Esophagus (tissue), 2 donors: ENCODE data around the gene ISOC1. TPM values are rescaled to one million over a fixed set of nuclear protein-coding genes. Genes with fewer than 3 reads are reported as not detected.

Experiments used
- H3K27ac ChIP-seq, 2 donors: one replicate each; pipeline ENCODE4 v1.5.1; 2013; ENCODE audit warnings: low read depth in 2 of 2, mild to moderate bottlenecking in 2 of 2, inconsistent platforms in 1 of 2, low read length in 1 of 2, moderate library complexity in 1 of 2
- H3K27me3 ChIP-seq, 2 donors: one replicate each; pipeline ENCODE4 v1.6.1; 2013; ENCODE audit warnings: low read length in 2 of 2, control low read depth in 1 of 2, mild to moderate bottlenecking in 1 of 2; ENCODE audit not compliant: insufficient read depth in 2 of 2, control insufficient read depth in 1 of 2
- H3K36me3 ChIP-seq, 2 donors: one replicate each; pipeline ENCODE4 v1.6.1; 2013; ENCODE audit warnings: low read length in 1 of 2; ENCODE audit not compliant: control insufficient read depth in 2 of 2, insufficient read depth in 2 of 2
- H3K4me1 ChIP-seq, 2 donors: one replicate each; pipeline ENCODE4 v1.6.1; 2013; ENCODE audit warnings: low read length in 1 of 2; ENCODE audit not compliant: control insufficient read depth in 2 of 2, insufficient read depth in 2 of 2
- H3K4me3 ChIP-seq, 2 donors: one replicate each; pipeline ENCODE4 v1.5.1; 2013; ENCODE audit warnings: low read length in 2 of 2, mild to moderate bottlenecking in 2 of 2, low read depth in 1 of 2, moderate library complexity in 1 of 2
- H3K9me3 ChIP-seq, 2 donors: one replicate each; pipeline ENCODE4 v1.6.1; 2013; ENCODE audit warnings: mild to moderate bottlenecking in 2 of 2, low read depth in 1 of 2, low read length in 1 of 2, moderate library complexity in 1 of 2; ENCODE audit not compliant: control insufficient read depth in 2 of 2, insufficient read depth in 1 of 2
- WGBS, 2 donors: extraction: QIAGEN DNeasy Blood & Tissue Kit; methylation state at CpG; one replicate each; pipeline ENCODE4 v1.1.7; 2013; 5-methylcytosine and 5-hydroxymethylcytosine counted together
- polyA plus RNA-seq, 2 donors: library from polyadenylated mRNA; stranded (reverse); fragments of 200-250 nt; gene quantifications; one replicate each; pipeline ENCODE4 v1.2.3, GENCODE V29; 2013
- donor health status: healthy with polysubstance abuse.
- donor health status: Bipolar disorder and iron deficiency.

Gene ISOC1
- polyA plus RNA-seq, 2 donors = 15.4 to 22.7 TPM

DNA sequence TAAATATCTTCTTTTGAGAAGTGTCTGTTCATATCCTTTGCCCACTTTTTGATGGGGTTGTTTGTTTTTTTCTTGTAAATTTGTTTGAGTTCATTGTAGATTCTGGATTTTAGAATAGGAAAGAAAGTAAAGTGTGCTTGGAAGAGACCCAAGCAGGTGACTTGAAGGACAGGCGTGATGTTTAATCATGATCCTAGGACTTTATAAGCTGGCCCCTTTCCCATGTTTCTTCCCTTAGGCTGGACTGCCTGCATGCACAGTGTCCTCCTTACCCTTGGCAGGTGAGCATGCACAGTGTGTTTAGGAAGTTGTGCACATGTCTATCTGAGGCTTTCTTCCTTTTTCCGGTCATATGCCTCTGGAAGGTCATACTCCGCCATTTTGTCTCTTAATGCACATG is 61.3 kb downstream of the ISOC1 start:
- Histone ChIP-seq H3K27me3 (no peaks in the 10 kb centered on the region), H3K4me3 (no peak overlapping the region), H3K36me3 (no peaks in the 10 kb centered on the region), H3K4me1 (no peaks in the 10 kb centered on the region), H3K27ac (no peak overlapping the region), H3K9me3 (no peaks in the 10 kb centered on the region)
- WGBS, 2 donors = 85 to 89% methylated on average over 3 of the region's 3 CpGs

DNA sequence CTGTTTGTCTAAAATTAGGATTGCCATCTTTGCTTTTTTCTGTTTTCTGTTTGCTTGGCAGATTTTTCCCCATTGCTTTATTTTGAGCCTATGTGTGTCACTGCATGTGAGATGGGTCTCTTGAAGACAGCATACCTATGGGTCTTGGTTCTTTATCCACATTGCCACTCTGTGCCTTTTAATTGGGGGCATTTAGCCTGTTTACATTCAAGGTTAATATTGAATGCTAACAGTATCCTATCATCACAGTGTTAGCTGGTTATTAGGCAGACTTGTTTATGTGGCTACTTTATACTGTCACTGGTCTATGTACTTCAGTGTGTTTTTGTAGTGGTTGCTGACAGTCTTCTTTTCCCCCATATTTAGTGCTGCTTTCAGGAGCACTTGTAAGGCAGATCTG is 67.3 kb downstream of the ISOC1 start:
- Histone ChIP-seq H3K27ac (no peak overlapping the region), H3K4me1 (no peaks in the 10 kb centered on the region), H3K4me3 (no peak overlapping the region), H3K9me3 (peaks cover 0 to 2% of the 10 kb centered on the region in 2 donors), H3K27me3 (no peaks in the 10 kb centered on the region), H3K36me3 (no peaks in the 10 kb centered on the region)

Other genes with a start within 250 kb of the ISOC1 start
- 1 to 10 TPM in 1 of 2 donors, under 1 TPM in 1; 0.98 to 3.9 TPM for gene SLC27A6, start 129.3 kb upstream of the ISOC1 start, polyA plus RNA-seq